ENCODE results near the gene KIF26A.

GRCh38 chr14:104151026-104151381, 12.6 kb downstream of the KIF26A start:
- TF ChIP-seq CTCF (IDR thresholded peaks at IDR 0.05) (no peak), POLR2A (IDR thresholded peaks at IDR 0.05) (no peak)

Measured in lower leg skin (tissue), 3 donors.